Astrocyte of the cerebellum (primary cell): Measurements from ENCODE around the gene CADM4.
"Not testable (repeated sequence)": the region's sequence is repeated elsewhere in the genome, so short reads cannot be mapped to it uniquely, and the experiment has no call there.

Source experiments
- DNase-seq: peaks from one replicate; pipeline ENCODE4 v3.0.0-alpha.2; 2011; ENCODE audit warnings: low read depth
- H3K4me3 ChIP-seq: 2 replicates; pipeline ENCODE4 v1.5.1; 2011; ENCODE audit warnings: mild to moderate bottlenecking, low read depth, low read length, moderate library complexity
- in situ Hi-C: cut with HindIII; loops from 2 replicates; pipeline ENCODE4 v1.10.0; 2017; ENCODE audit warnings: low sequenced_read_pairs
- TF ChIP-seq, protein P1 (sequence below): IDR thresholded peaks from 2 replicates; pipeline ENCODE4 v1.5.1; 2012; ENCODE audit warnings: low read length, low read depth, moderate library complexity, mild to moderate bottlenecking; ENCODE audit errors: missing control alignments

CADM4 gene

GRCh38 chr19:43682824-43683661 lies 43.4 kb upstream of the CADM4 start:
- DNase-seq, result no peak
- no peak overlapping the region for H3K4me3 ChIP-seq
- in situ Hi-C loops, result no loop called here
- TF ChIP-seq, protein P1, sequence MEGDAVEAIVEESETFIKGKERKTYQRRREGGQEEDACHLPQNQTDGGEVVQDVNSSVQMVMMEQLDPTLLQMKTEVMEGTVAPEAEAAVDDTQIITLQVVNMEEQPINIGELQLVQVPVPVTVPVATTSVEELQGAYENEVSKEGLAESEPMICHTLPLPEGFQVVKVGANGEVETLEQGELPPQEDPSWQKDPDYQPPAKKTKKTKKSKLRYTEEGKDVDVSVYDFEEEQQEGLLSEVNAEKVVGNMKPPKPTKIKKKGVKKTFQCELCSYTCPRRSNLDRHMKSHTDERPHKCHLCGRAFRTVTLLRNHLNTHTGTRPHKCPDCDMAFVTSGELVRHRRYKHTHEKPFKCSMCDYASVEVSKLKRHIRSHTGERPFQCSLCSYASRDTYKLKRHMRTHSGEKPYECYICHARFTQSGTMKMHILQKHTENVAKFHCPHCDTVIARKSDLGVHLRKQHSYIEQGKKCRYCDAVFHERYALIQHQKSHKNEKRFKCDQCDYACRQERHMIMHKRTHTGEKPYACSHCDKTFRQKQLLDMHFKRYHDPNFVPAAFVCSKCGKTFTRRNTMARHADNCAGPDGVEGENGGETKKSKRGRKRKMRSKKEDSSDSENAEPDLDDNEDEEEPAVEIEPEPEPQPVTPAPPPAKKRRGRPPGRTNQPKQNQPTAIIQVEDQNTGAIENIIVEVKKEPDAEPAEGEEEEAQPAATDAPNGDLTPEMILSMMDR, result no peak

DNA sequence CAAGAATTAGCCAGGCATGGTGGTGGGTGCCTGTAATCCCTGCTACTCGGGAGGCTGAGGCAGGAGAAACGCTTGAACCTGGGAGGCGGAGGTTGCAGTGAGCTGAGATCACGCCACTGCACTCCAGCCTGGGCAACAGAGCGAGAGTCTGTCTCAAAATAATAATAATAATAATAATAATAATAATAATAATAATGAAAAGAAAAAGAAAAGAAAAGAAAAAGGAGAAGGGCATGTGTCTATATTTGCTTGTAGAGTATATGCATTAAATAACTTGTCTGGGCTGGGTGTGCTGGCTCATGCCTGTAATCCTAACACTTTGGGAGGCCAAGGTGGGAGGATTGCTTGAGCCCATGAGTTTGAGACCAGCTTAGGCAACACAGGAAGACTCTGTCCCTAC lies 42.6 kb upstream of the CADM4 start:
- DNase-seq, H3K4me3 ChIP-seq, in situ Hi-C loops: not testable (repeated sequence)

DNA sequence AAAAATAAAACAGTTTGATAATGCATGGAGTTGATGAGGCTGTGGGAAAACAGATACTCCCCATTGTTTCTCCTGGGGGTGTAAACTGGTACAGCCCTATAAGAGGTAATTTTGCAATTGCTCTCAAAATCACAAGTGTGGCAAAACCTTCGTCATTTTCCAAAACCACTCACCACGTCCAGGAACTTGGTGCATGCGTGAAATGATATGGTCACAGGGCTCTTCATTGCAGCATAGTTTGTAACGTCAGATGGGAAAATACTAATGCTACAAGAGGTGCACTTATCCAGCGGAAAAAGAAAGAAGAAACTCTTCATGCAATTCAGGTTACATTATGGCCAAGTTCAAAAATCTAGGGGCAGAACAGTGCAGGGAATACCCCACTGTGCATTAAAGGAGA lies 42.2 kb upstream of the CADM4 start:
- in situ Hi-C loops, result no loop called here
- DNase-seq, result no peak
- H3K4me3 ChIP-seq, result no peak overlapping the region
- TF ChIP-seq, protein P1, result no peak

GRCh38 chr19:43678512-43679261 lies 39.0 kb upstream of the CADM4 start:
- no peak for DNase-seq
- TF ChIP-seq, protein P1, result no peak
- H3K4me3 ChIP-seq, result no peak overlapping the region
- in situ Hi-C loops, result no loop called here

DNA sequence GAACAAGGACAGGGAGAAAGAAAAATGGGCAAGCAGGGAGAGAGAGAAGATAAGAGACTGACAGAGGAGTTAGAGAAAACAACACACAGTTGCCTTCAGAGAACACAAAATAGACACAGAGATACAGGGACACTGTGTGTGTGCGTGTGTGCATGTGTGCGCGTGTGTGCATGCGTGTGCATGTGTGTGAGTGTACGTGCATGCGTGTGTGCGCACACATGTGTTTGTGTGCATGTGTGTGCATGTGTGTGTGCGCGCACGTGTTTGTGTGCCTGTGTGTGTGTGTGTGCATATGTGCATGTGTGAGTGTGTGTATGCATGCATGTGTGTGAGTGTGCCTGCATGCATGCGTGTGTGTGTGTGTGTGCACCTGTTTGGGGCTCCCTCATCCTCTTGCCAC lies 36.3 kb upstream of the CADM4 start:
- no peak overlapping the region for H3K4me3 ChIP-seq
- DNase-seq, result no peak
- in situ Hi-C loops, result no loop called here
- TF ChIP-seq, protein P1, result no peak

- TF ChIP-seq, protein P1, result no peak
- no peak overlapping the region for H3K4me3 ChIP-seq
- DNase-seq, result no peak
- in situ Hi-C loops, result no loop called here
Observed at GRCh38 chr19:43675269-43675879, 35.7 kb upstream of the CADM4 start.
